Endothelial cell of umbilical vein (primary cell): ENCODE data around the gene ARID1B. TPM values are rescaled to one million over a fixed set of nuclear protein-coding genes. Genes with fewer than 3 reads are reported as not detected.

Source experiments
- BruUV-seq: library from RNA; stranded (reverse); fragments of 400-500 nt; replicated peaks from 2 replicates; lab custom pipeline; 2021; lab: Mats Ljungman, UMichigan
- CTCF ChIA-PET: fragments of 300-600, 350-600 bp; sonication (Branson Sonifier 250); formaldehyde crosslinking; loops from one replicate; lab custom pipeline; 2021; ENCODE audit warnings: antibody characterized with exemption, inconsistent platforms; lab: Charles Lee
- POLR2A ChIA-PET: fragments of 300-600, 350-600 bp; sonication (Branson Sonifier 250); formaldehyde crosslinking; loops from one replicate; lab custom pipeline; 2021; ENCODE audit warnings: antibody characterized with exemption, inconsistent platforms; lab: Charles Lee
- DNase-seq: peaks from one replicate; pipeline ENCODE4 v3.0.0-alpha.2; 2011; ENCODE audit warnings: low read depth, low spot score
- FAIRE-seq: peaks from 2 replicates; lab custom pipeline; 2011; peaks lifted over from hg19 to GRCh38; lab: Jason Lieb, UNC
- H2AFZ ChIP-seq: 2 replicates; pipeline ENCODE4 v1.6.0; 2012; ENCODE audit warnings: low read depth, low read length, control low read depth, inconsistent platforms
- H3K27ac ChIP-seq: 2 replicates; pipeline ENCODE4 v1.5.1; 2011; ENCODE audit warnings: low read depth, mild to moderate bottlenecking, control low read depth, low read length, moderate library complexity; ENCODE audit not compliant: insufficient read depth
- H3K27me3 ChIP-seq, 2 experiments: 2 replicates each; pipeline versions ENCODE4 v1.6.0 to v1.6.1; 2011; ENCODE audit warnings: low read length in 2 of 2, mixed read lengths in 1 of 2; ENCODE audit not compliant: control insufficient read depth in 2 of 2, insufficient read depth in 2 of 2
- H3K36me3 ChIP-seq, 2 experiments: 2 replicates in 1 of 2; 3 replicates in 1 of 2; pipeline ENCODE4 v1.5.1; 2011; ENCODE audit warnings: low read length in 2 of 2, mild to moderate bottlenecking in 1 of 2, moderate library complexity in 1 of 2; ENCODE audit not compliant: control insufficient read depth in 2 of 2, insufficient read depth in 2 of 2; ENCODE audit errors: extremely low read depth in 1 of 2
- H3K4me1 ChIP-seq: 3 replicates; pipeline ENCODE4 v1.5.1; 2011; ENCODE audit warnings: mild to moderate bottlenecking, low read length; ENCODE audit not compliant: control insufficient read depth, insufficient read depth; ENCODE audit errors: extremely low read depth
- H3K4me2 ChIP-seq: 2 replicates; pipeline ENCODE4 v1.6.1; 2011; ENCODE audit warnings: low read length, control low read depth, mixed read lengths; ENCODE audit not compliant: insufficient read depth
- H3K4me3 ChIP-seq, 3 experiments: fragments of 200-600 bp in 1 of 3; sonication (generic), shearing (Covaris generic) in 1 of 3; replicated peaks in 1 of 3; 2 replicates each; pipeline ENCODE4 v1.5.1; 2011 to 2016; ENCODE audit warnings: control low read depth in 3 of 3, low read length in 3 of 3, mild to moderate bottlenecking in 2 of 3, inconsistent platforms in 1 of 3, low read depth in 1 of 3, moderate library complexity in 1 of 3; ENCODE audit not compliant: insufficient read depth in 1 of 3
- H3K79me2 ChIP-seq: 2 replicates; pipeline ENCODE4 v1.6.0; 2012; ENCODE audit warnings: low read length, inconsistent platforms; ENCODE audit not compliant: control insufficient read depth, insufficient read depth
- H3K9ac ChIP-seq: replicated peaks from 2 replicates; pipeline ENCODE3; 2011; ENCODE audit warnings: low read length, control low read depth; ENCODE audit not compliant: insufficient read depth; ENCODE audit errors: extremely low read depth
- H3K9me1 ChIP-seq: replicated peaks from 3 replicates; pipeline ENCODE4 v1.6.0; 2011; ENCODE audit warnings: mild to moderate bottlenecking, low read length; ENCODE audit not compliant: control insufficient read depth, insufficient read depth; ENCODE audit errors: extremely low read depth
- H3K9me3 ChIP-seq: replicated peaks from 2 replicates; pipeline ENCODE4 v1.5.1; 2012; ENCODE audit warnings: low read length, inconsistent platforms; ENCODE audit not compliant: control insufficient read depth, insufficient read depth
- H4K20me1 ChIP-seq: replicated peaks from 2 replicates; pipeline ENCODE3; 2011; ENCODE audit warnings: mild to moderate bottlenecking, low read length; ENCODE audit not compliant: control insufficient read depth, insufficient read depth; ENCODE audit errors: extremely low read depth
- FOS ChIP-seq: IDR thresholded peaks from 2 replicates; pipeline ENCODE4 v1.6.1; 2011; ENCODE audit warnings: mild to moderate bottlenecking, low read length, moderate library complexity, borderline replicate concordance; ENCODE audit not compliant: insufficient read depth
- GATA2 ChIP-seq: IDR thresholded peaks from 2 replicates; pipeline ENCODE4 v1.7.0; 2011; ENCODE audit warnings: low read depth, mild to moderate bottlenecking, moderate library complexity, mixed read lengths, low read length; ENCODE audit not compliant: insufficient read length, insufficient read depth
- JUN ChIP-seq: IDR thresholded peaks from 2 replicates; pipeline ENCODE4 v1.6.1; 2011; ENCODE audit warnings: borderline replicate concordance, low read depth; ENCODE audit not compliant: insufficient read length, insufficient read depth
- MAX ChIP-seq: IDR thresholded peaks from 2 replicates; pipeline ENCODE4 v1.6.1; 2011; ENCODE audit not compliant: insufficient read depth, insufficient read length
- MYC ChIP-seq: IDR thresholded peaks from one replicate; pipeline ENCODE4 v1.6.1; 2011; ENCODE audit warnings: mild to moderate bottlenecking, low read depth, low read length
- POLR2AphosphoS5 ChIP-seq: IDR thresholded peaks from 2 replicates; pipeline ENCODE4 v1.6.1; 2012; ENCODE audit warnings: low read depth, mild to moderate bottlenecking, control low read depth, low read length, moderate library complexity; ENCODE audit not compliant: insufficient read depth
- dilution Hi-C: fragments of 300-500 bp; cut with MboI; formaldehyde crosslinking; loops from one replicate; pipeline ENCODE4 v1.15.0; 2019; ENCODE audit warnings: low sequenced_read_pairs; ENCODE audit not compliant: extremely low pct_ligation_motif_present
- intact Hi-C: fragments of 100-400 bp; cut with micrococcal nuclease; formaldehyde crosslinking; loops from one replicate; pipeline ENCODE4 v1.10.0; 2022
- polyA plus RNA-seq, 4 experiments: library from polyadenylated mRNA; depleted of rRNA in 3 of 4; stranded (reverse) in 3 of 4; unstranded in 1 of 4; fragments of >200 nt; gene quantifications; 2 replicates each; pipeline versions ENCODE4 v1.2.1 to v1.2.3, GENCODE V29; 2011 to 2012; ENCODE audit warnings: missing spikeins in 1 of 4
- total RNA-seq: library from RNA; stranded (reverse); gene quantifications from 2 replicates; pipeline ENCODE4 v1.2.3, GENCODE V29; 2021
- TF ChIP-seq, protein P1 (sequence below), 2 donors: IDR thresholded peaks; 1 replicate in 1 of 2; 2 replicates in 1 of 2; pipeline ENCODE4 v1.5.1; 2011; ENCODE audit warnings: low read length in 2 of 2, mild to moderate bottlenecking in 2 of 2, moderate library complexity in 2 of 2, control low read depth in 1 of 2, inconsistent platforms in 1 of 2, low read depth in 1 of 2; ENCODE audit not compliant: insufficient read depth in 1 of 2; ENCODE audit errors: extremely low read depth in 1 of 2

The ARID1B gene
- total and polyA plus RNA-seq, 2 donors (not counting 3 experiments of a cell fraction or from before 2014, with no cell fraction given), result 21.8 to 89.5 TPM

DNA sequence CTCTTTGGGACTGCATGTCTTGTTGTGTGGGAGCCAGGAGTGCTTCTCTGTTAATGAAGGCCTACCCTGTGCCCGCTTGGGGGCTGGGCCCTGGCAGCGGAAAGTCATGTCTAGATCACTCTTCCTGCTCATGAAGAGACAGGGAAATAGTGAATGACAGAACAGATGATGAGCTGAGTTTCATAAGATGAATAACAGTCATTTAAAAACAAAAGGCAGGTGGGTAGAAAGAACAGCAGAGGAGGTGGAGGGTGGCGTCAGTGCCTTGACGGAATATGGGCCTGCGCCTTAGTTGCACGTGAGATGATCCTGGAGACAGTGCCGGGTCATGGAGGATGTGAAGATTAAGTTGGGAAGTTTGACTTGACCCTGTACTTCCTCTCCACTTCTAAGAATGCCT lies 85.5 kb downstream of the ARID1B start:
- Histone ChIP-seq H3K9me1 (no peaks in the 10 kb centered on the region), H2AFZ (no peak overlapping the region), H3K27me3 (no peaks in the 10 kb centered on the region), H4K20me1 (peaks cover 10% of the 10 kb centered on the region), H3K36me3 (no peaks in the 10 kb centered on the region), H3K4me2 (no peak overlapping the region), H3K9ac (no peak overlapping the region), H3K4me1 (peaks cover 19% of the 10 kb centered on the region), H3K9me3 (no peaks in the 10 kb centered on the region), H3K4me3 (no peak overlapping the region), H3K27ac (no peak overlapping the region), H3K79me2 (peaks cover 80% of the 10 kb centered on the region)
- FAIRE-seq (no peak), DNase-seq (no peak)
- ChIA-PET CTCF (no interaction called here), POLR2A (no interaction called here)
- dilution Hi-C loops, result no loop called here
- TF ChIP-seq MAX, result no peak
- TF ChIP-seq JUN, result no peak
- TF ChIP-seq, protein P1, sequence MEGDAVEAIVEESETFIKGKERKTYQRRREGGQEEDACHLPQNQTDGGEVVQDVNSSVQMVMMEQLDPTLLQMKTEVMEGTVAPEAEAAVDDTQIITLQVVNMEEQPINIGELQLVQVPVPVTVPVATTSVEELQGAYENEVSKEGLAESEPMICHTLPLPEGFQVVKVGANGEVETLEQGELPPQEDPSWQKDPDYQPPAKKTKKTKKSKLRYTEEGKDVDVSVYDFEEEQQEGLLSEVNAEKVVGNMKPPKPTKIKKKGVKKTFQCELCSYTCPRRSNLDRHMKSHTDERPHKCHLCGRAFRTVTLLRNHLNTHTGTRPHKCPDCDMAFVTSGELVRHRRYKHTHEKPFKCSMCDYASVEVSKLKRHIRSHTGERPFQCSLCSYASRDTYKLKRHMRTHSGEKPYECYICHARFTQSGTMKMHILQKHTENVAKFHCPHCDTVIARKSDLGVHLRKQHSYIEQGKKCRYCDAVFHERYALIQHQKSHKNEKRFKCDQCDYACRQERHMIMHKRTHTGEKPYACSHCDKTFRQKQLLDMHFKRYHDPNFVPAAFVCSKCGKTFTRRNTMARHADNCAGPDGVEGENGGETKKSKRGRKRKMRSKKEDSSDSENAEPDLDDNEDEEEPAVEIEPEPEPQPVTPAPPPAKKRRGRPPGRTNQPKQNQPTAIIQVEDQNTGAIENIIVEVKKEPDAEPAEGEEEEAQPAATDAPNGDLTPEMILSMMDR (IDR thresholded peaks at IDR 0.05; ENCODE audit: extremely low read depth in 1 of 2, insufficient read depth in 1 of 2, low read depth in 1 of 2, low read length in 2 of 2), result no peak
- no peak for TF ChIP-seq MYC
- TF ChIP-seq GATA2, result no peak
- TF ChIP-seq FOS, result no peak
- no peak for TF ChIP-seq POLR2AphosphoS5
- BruUV-seq, result no TSS peak
- intact Hi-C loops, result loop anchor here (10.0 kb wide), 1 partner anchor 178 kb away; no protein-coding TSS in a partner anchor
